ENCODE measurements around the gene SNCB.

The SNCB gene

DNA sequence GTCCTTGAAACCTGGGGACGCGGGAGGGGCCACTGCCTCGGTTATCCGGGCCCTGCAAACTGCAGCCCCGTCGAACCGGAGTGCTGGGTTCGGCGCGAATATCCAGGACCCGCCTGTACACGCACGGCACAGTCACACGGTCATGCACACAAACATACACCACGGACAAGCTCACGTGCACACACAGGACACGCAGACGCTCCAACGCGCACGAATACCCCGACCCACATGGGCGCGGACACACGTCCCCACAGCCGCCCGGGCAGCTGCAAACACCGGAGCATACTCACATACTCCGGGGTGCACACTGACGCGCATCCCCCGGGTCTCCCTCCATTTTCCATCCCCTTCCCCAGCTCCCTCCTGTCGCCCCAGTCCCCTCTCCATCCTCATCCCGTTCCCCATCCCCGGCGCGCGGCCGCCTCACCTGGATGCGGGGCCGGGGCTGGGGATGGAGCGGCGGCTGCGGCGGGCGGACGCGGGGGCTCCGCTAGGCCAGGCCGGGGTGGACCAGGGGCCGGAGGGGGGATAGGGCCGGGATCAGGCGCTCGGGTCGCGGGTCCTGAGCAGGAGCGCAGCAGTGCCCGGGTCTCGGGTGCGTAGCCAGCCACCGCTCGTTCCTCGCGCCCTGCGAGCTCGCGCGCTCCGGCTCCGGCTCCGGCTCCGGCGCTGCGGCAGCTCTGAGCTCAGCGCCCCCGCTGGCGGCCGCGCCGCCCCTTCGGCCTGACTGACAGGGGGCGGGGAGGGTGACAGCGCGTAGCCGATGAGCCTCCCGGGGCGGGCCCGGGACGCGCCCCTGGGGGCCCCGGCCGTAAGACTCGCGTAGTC is at the start of gene SNCB, which contains the start of gene EIF4E1B:
Gene SNCB, minus strand, starts transcription at position 682 of the 828 bp plus-strand sequence. CDS start 880 bp downstream, outside the sequence.
Gene EIF4E1B, plus strand, starts transcription at position 823 of the 828 bp plus-strand sequence. CDS start 12,113 bp downstream, outside the sequence.
- peak; percentile 12 for DNase-seq (ENCODE audit: low spot score)

- DNase-seq (ENCODE audit: low spot score) = no peak
Measured at GRCh38 chr5:176679365-176680225, 49.3 kb upstream of the SNCB start.

GRCh38 chr5:176678584-176678983 is 48.2 kb upstream of the SNCB start:
- DNase-seq (ENCODE audit: low spot score) = no peak

DNA sequence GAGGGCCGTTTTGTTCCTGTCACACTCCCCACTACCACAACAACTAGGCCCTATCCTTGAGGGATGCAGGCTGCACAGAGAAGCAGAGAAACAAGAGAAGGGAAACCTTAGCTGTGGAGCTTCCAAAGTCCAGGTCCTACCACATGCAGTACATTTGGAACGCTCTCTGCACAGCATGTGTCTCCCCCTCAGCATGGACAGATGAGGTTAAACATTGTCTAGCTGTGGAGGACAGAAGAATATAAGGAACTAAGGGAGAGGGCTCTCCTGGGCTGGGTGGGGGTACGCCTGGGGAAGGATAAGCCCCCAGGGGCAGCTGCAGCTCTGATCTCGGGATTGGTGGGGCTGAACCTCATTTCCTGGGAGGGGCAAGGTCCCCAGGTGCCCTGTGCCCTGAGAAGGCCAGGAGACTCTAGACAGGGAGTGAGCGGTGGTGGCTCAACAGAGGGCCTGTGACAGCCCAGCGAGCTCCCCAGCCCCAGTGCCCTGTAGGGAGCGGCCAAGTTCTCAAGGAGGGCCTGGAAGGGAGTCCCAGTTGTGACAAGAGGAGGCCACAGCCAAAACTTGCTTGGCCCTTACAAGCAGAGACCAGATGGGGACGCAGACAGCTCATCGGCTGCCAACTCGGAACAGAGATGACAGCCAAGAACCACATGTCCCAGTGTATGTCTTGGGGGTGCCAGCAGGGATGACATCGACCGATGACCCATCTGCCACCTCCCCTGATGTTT is 47.0 kb upstream of the SNCB start:
- DNase-seq (ENCODE audit: low spot score) = no peak

DNA sequence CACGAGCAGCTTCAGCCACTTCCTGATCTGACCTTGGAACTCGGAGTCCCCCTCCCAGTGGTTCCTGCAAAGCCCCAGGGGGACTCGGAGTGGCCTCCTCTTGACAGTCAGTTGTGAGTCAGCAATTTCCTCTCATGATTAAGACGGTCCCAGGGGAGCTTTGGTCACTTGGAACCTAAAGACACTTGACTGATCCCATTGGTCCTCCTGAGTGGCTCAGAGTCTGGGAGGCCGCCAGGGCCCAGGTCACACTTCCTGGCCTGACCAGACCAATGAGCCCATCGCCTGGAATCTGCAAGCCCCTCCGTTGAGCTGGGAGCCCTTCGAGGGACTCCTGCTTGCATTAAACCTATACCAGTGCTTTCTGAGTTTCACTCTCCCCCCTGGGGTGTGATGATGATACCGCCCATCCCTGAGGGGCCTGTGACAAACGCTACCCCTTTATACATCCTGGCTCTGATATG is 46.1 kb upstream of the SNCB start:
- DNase-seq (ENCODE audit: low spot score) = no peak

GRCh38 chr5:176675676-176676360 is 45.5 kb upstream of the SNCB start:
- DNase-seq (ENCODE audit: low spot score) = no peak

- DNase-seq (ENCODE audit: low spot score) = no peak
Measured at GRCh38 chr5:176674799-176675198, 44.5 kb upstream of the SNCB start.

DNA sequence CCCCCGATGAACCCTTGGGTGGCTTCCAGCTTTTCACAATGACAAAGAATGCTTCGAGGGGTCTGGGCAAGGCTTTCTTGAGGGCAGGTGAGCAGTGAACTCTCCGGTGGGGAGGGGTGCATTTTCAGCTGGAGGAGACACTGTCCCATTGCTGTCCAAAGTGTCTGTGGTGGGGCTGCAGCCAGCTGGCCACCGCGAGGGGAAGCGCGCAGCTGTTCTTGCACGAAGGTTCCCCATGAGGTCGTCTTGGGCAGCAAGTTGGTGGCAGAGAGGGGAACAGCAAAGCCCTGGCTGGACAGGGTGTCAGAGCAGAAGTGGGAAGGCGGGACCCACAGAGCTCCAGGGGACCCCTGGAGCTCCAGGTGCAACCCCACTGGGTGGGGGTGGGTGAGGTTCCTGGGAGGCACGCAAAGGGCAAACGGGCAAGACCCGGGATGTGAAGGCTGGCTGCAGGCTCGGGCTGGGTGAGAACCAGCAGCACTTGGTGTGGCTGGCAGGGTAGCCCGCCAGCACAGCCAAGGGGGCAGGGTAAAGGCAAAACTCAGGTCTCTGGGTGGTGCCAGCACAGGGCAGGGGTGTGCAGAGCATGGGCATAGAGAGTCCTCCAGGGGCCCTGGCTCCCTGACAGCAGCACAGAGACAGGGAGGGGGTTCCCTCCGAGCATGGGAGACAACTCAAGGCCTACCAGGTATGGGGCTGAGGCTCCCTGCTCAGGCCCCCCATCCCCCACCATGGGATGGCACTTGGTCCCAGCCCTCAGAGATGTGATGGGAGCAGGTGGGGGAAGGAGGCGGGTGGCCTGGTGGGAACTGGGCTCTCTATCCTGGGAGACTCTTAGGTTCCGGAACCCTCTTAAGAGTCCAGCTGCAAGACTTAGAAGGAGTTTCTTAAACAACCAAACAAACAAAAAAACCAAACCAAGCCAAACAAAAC is 43.6 kb upstream of the SNCB start:
- no peak for DNase-seq (ENCODE audit: low spot score)

DNA sequence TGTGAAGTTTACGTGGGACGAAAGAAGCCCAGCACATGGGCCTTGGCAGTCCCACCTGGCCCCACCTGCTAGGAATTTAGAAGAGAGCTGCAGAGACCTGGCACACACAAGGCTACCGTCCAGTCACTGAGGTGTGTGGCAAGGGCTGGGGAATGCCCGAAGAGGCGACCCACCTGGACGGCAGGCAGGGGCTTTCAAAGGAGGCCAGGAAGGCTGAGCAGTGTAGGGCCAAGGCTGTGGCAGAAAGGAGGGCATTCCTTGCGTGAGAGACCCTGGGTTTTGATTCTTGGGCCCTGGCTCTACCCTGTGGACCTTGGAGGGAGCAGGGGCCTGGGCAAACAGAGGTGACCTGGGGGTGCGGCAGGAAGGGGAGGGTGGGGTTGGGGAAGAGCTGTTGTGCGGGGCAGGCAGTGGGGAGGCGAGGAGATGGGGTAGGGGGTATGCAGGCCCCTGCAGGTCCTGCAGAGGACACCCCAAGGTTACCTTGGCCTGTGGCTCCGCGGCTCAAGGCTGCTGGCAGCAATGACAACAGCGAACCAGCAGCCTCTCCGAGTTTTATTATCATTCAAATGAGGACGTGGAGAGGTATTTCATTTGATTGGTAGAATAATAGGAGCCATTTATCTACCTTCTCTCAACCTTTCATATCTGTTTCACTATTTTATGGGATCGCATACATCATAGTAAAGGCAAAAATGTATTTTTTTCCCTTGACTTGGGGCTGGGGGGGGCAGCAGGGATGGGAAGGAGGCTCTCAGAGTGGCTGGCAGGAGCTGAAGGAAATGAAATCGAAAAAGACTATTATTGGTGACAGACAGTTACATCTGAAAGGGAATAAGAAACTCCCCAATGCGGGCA is 41.8 kb upstream of the SNCB start:
- DNase-seq (ENCODE audit: low spot score) = no peak

- DNase-seq (ENCODE audit: low spot score) = no peak
Measured at GRCh38 chr5:176671399-176671798, 41.1 kb upstream of the SNCB start.

DNA sequence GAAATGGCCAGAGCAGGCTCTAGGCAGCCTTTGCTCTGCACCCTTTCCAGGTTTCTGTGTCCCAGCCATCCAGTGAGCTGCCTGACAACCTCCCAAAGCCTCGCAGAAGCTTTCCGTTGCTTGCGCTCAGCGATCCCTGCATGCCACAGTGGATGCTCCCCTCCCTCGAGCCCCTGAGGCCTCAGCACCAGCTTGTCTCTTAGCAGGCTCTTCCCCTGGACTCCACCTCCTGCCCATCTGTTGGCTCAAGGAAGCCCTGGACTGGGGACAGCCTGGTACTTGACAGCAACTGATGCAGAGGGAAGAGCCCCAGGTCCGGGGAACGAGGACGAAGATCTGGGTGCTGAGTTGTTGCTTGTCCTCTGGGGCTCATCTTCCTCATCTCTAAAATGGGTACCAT is 40.1 kb upstream of the SNCB start:
- no peak for DNase-seq (ENCODE audit: low spot score)

GRCh38 chr5:176667637-176668036 is 37.3 kb upstream of the SNCB start:
- no peak for DNase-seq (ENCODE audit: low spot score)

GRCh38 chr5:176665517-176665916 is 35.2 kb upstream of the SNCB start:
- DNase-seq (ENCODE audit: low spot score) = no peak

DNA sequence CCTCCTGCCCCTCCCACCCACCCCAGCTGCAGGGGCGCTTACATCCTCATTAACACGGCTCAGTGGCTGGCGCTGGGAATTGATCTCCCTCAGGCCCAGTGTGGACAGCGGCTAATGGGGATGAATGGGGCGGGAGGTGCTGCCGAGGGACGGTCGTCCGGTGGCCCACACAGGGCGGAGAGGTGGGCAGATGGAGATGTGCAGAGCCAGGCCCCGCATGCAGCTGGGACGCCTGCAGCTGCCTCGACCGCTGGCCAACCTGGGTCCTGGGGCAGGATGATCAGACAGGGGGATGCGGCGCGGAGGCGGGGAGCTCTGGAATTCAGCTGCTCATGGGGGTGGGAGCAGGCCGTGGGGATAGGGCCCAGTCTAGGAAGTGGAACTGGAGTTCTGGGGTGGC is 34.6 kb upstream of the SNCB start:
- DNase-seq (ENCODE audit: low spot score) = no peak

- no peak for DNase-seq (ENCODE audit: low spot score)
Measured at GRCh38 chr5:176664479-176664878, 34.1 kb upstream of the SNCB start.

GRCh38 chr5:176663566-176663965 is 33.2 kb upstream of the SNCB start:
- DNase-seq (ENCODE audit: low spot score) = no peak

DNA sequence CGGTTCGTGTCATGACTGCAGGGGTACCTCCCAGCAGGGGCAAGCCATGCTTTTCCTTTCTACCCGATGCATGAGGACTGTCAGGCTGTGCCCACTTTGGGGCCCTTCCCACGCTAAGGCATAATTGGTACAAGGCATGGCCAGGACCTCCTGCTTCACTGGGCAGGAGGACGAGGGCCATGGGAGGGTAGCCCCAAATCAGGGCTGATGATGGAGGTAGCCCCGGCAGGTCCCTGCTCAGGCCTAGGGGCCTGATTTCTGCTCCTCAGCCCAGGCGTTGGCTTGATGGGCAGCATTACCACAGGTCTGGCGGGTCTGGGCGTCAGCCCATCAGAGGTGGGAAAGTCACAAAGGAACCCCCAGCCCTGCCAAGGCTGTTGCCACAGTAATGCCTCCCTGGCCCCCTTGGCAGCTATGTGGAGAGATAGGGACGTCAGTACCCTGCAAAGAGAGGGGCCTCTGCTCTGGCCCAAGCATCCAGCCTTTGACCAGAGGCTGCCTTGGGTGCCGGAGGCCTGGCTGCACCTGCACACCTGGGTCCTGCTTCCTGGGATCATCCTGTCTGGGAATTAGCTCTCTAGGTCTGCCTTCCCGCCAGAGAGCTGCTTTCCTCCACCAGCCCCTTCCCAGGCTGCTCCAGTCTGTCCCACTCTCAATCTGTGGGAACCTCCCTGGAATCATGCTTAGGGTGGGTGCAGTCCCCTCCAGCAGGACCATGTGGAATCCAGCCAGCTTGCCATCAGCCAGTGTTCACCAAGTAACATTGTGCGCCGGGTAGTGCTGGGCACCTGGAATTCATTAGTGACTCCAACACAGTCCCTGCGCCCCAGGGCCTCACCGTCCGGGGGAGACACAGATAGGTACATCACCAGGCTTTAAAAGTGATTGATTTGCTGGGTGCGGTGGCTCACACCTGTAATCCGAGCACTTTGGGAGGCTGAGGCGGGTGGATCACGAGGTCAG is 32.3 kb upstream of the SNCB start:
- DNase-seq (ENCODE audit: low spot score) = no peak

- no peak for DNase-seq (ENCODE audit: low spot score)
Measured at GRCh38 chr5:176661676-176662075, 31.3 kb upstream of the SNCB start.

All from CD4-positive, alpha-beta T cell treated with Interleukin-15 for 4 hours (primary cell).